ENCODE data around the gene HPSE2. TPM values are rescaled to one million over a fixed set of nuclear protein-coding genes. Genes with fewer than 3 reads are reported as not detected.

Gene HPSE2
- total RNA-seq, 2 experiments from 2014 or later: not detected

GRCh38 chr10:98456043-98456570, 779.5 kb downstream of the HPSE2 start:
- Histone ChIP-seq H3K27me3 (ENCODE audit: control insufficient read depth in 1 of 2, insufficient read depth in 2 of 2, low read length in 2 of 2) (peaks cover 0 to 9% of the 10 kb centered on the region in 2 experiments), H3K4me1 (ENCODE audit: insufficient read depth, low read length) (no peaks in the 10 kb centered on the region), H3K4me3 (ENCODE audit: low read length) (no peak overlapping the region), H3K9me3 (ENCODE audit: control insufficient read depth in 1 of 2, insufficient read depth in 1 of 2, low read length in 2 of 2) (no peaks in the 10 kb centered on the region), H3K27ac (ENCODE audit: low read depth in 1 of 2, low read length in 2 of 2) (no peak overlapping the region), H3K36me3 (ENCODE audit: insufficient read depth, low read length) (no peaks in the 10 kb centered on the region)
- no peaks in the 10 kb centered on the region for H3K4me1 Mint-ChIP-seq (ENCODE audit: low read depth)
- TF ChIP-seq, protein P1, sequence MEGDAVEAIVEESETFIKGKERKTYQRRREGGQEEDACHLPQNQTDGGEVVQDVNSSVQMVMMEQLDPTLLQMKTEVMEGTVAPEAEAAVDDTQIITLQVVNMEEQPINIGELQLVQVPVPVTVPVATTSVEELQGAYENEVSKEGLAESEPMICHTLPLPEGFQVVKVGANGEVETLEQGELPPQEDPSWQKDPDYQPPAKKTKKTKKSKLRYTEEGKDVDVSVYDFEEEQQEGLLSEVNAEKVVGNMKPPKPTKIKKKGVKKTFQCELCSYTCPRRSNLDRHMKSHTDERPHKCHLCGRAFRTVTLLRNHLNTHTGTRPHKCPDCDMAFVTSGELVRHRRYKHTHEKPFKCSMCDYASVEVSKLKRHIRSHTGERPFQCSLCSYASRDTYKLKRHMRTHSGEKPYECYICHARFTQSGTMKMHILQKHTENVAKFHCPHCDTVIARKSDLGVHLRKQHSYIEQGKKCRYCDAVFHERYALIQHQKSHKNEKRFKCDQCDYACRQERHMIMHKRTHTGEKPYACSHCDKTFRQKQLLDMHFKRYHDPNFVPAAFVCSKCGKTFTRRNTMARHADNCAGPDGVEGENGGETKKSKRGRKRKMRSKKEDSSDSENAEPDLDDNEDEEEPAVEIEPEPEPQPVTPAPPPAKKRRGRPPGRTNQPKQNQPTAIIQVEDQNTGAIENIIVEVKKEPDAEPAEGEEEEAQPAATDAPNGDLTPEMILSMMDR (IDR thresholded peaks at IDR 0.05): no peak
- no peak overlapping the region for H3K4me3 Mint-ChIP-seq
- H3K27ac Mint-ChIP-seq: no peak overlapping the region
- ChIA-PET POLR2A (no interaction called here), CTCF (no interaction called here)
- H3K9me3 Mint-ChIP-seq: no peaks in the 10 kb centered on the region
- intact Hi-C loops (cut with DNase I, micrococcal nuclease): no loop called here
- ATAC-seq (ENCODE audit: poor library complexity): no peak
- H3K27me3 Mint-ChIP-seq: peaks cover 41% of the 10 kb centered on the region
- no peak for DNase-seq
- no peaks in the 10 kb centered on the region for H3K36me3 Mint-ChIP-seq (ENCODE audit: low read depth)

DNA sequence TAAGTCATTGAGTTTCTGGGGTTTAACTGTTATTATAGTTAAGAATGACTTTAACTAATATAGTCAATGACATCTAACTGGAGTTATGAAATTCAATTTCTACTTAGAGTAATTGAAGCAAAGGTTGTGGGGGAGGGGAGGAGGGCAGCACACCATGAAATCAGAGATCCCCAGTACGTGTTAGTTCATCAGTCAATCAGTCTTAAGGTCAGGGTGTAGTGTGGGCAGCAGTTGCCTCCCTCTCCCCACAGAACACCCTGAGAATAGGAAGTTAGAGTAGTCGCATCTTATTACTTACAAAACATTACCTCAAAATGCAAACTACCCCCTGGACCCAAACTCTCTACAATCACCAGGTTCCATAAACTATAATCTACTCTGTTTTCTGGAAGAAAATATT, 781.9 kb downstream of the HPSE2 start:
- H3K4me1 ChIP-seq (ENCODE audit: insufficient read depth, low read length): no peaks in the 10 kb centered on the region
- CTCF ChIA-PET: no interaction called here
- H3K27me3 ChIP-seq (ENCODE audit: control insufficient read depth in 1 of 2, insufficient read depth in 2 of 2, low read length in 2 of 2): peaks cover 0 to 9% of the 10 kb centered on the region in 2 experiments
- no peak overlapping the region for H3K4me3 ChIP-seq (ENCODE audit: low read length)
- no peak overlapping the region for H3K27ac ChIP-seq (ENCODE audit: low read depth in 1 of 2, low read length in 2 of 2)
- POLR2A ChIA-PET: no interaction called here
- DNase-seq: no peak
- no peak overlapping the region for H3K4me3 Mint-ChIP-seq
- no peak for ATAC-seq (ENCODE audit: poor library complexity)
- intact Hi-C loops (cut with DNase I, micrococcal nuclease): no loop called here
- no peaks in the 10 kb centered on the region for H3K9me3 Mint-ChIP-seq
- H3K4me1 Mint-ChIP-seq (ENCODE audit: low read depth): no peaks in the 10 kb centered on the region
- no peaks in the 10 kb centered on the region for H3K36me3 ChIP-seq (ENCODE audit: insufficient read depth, low read length)
- TF ChIP-seq, protein P1 (IDR thresholded peaks at IDR 0.05): no peak
- H3K36me3 Mint-ChIP-seq (ENCODE audit: low read depth): no peaks in the 10 kb centered on the region
- no peaks in the 10 kb centered on the region for H3K9me3 ChIP-seq (ENCODE audit: control insufficient read depth in 1 of 2, insufficient read depth in 1 of 2, low read length in 2 of 2)
- no peak overlapping the region for H3K27ac Mint-ChIP-seq
- peaks cover 34% of the 10 kb centered on the region for H3K27me3 Mint-ChIP-seq

- no peaks in the 10 kb centered on the region for H3K36me3 ChIP-seq (ENCODE audit: insufficient read depth, low read length)
- DNase-seq (no peak), ATAC-seq (ENCODE audit: poor library complexity) (no peak)
- H3K4me1 Mint-ChIP-seq (ENCODE audit: low read depth): peaks cover 6% of the 10 kb centered on the region
- H3K27me3 Mint-ChIP-seq: peaks cover 21% of the 10 kb centered on the region
- CTCF ChIA-PET: interaction anchor here (0.9 kb wide), 1 partner anchor 17 kb away, joined by 3 read pairs; no protein-coding TSS in a partner anchor
- H3K4me3 Mint-ChIP-seq: no peak overlapping the region
- POLR2A ChIA-PET: no interaction called here
- H3K27me3 ChIP-seq (ENCODE audit: control insufficient read depth in 1 of 2, insufficient read depth in 2 of 2, low read length in 2 of 2): no peaks in the 10 kb centered on the region
- TF ChIP-seq, protein P1 (IDR thresholded peaks at IDR 0.05): no peak
- no peaks in the 10 kb centered on the region for H3K9me3 ChIP-seq (ENCODE audit: control insufficient read depth in 1 of 2, insufficient read depth in 1 of 2, low read length in 2 of 2)
- no peak overlapping the region for H3K27ac ChIP-seq (ENCODE audit: low read depth in 1 of 2, low read length in 2 of 2)
- intact Hi-C loops (cut with DNase I, micrococcal nuclease): no loop called here
- H3K4me3 ChIP-seq (ENCODE audit: low read length): no peak overlapping the region
- H3K36me3 Mint-ChIP-seq (ENCODE audit: low read depth): peaks cover 13% of the 10 kb centered on the region
- no peak overlapping the region for H3K27ac Mint-ChIP-seq
- no peaks in the 10 kb centered on the region for H3K9me3 Mint-ChIP-seq
- peaks cover 12% of the 10 kb centered on the region for H3K4me1 ChIP-seq (ENCODE audit: insufficient read depth, low read length)
These were observed 785.0 kb downstream of the HPSE2 start for GRCh38 chr10:98450618-98451017.

Data from CD4-positive, alpha-beta T cell (primary cell).